Muscle of back (tissue), 11 donors: ENCODE data around the gene CLSTN1. TPM values are rescaled to one million over a fixed set of nuclear protein-coding genes. Genes with fewer than 3 reads are reported as not detected.
"Not testable (repeated sequence)": the region's sequence is repeated elsewhere in the genome, so short reads cannot be mapped to it uniquely, and the experiment has no call there.

Experiments used
- DNase-seq, 3 donors: peaks; one replicate each; pipeline versions ENCODE4 v3.0.0 to v3.0.0-alpha.2; 2013
- polyA plus RNA-seq, 10 donors: library from polyadenylated mRNA; unstranded; fragments of 120-200 nt; gene quantifications; one replicate each; pipeline ENCODE4 v1.2.1, GENCODE V29; 2013; ENCODE audit not compliant: insufficient read length in 10 of 10

The CLSTN1 gene
- polyA plus RNA-seq, 10 donors, result 60.4 to 98.9 (median 73.4) TPM

DNA sequence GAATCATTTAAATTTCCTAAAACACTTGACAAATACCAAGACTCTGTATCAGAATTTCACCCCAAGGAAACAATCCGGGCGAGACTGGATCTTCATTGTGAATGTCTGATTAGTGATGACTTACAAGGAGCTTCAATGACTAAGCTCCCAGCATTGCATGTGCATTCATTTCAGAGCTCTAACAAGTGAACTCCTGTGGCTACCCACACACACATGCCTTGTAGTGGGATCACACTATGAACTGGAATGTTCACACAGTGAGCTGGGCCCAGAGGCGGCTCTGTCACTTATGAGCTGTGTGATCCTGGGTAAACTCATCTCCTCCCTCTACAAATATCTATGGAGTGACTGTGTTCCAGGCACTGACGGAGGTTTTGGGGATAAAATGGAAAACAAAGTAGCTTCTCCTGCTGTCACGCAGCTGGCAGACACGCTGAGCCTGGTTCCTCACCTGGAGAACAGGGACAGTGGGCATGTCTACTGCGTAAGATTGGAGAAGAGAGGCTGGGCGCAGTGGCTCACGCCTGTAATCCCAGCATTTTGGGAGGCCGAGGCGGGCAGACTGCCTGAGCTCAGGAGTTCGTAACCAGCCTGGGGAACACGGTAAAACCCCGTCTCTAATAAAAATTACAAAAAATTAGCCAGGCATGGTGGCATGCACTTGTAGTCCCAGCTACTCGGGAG, 56.9 kb downstream of the CLSTN1 start:
- DNase-seq, result peak in 1 of 3 donors; percentile 97

DNA sequence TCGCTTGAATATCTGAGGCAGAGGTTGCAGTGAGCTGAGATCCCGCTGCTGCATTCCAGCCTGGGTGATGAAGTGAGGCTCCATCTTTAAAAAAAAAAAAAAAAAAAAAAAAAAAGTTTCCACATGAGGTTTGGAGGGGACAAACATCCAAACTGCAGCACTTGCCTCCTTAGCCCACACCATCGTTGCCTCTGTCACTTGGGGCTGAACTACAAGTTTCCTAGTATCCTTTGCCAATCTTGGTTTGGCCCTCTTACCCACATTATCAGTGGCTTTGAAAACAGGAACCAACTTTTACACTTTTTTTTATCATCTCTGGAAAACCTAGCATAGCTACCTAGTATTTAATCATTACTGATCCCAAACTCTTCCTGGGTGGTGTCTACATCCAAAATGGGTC, 59.2 kb downstream of the CLSTN1 start:
- DNase-seq, result no peak

GRCh38 chr1:9763914-9764313, 59.9 kb downstream of the CLSTN1 start:
- DNase-seq, result no peak

GRCh38 chr1:9762446-9762845, 61.3 kb downstream of the CLSTN1 start:
- DNase-seq, result not testable (repeated sequence)

DNA sequence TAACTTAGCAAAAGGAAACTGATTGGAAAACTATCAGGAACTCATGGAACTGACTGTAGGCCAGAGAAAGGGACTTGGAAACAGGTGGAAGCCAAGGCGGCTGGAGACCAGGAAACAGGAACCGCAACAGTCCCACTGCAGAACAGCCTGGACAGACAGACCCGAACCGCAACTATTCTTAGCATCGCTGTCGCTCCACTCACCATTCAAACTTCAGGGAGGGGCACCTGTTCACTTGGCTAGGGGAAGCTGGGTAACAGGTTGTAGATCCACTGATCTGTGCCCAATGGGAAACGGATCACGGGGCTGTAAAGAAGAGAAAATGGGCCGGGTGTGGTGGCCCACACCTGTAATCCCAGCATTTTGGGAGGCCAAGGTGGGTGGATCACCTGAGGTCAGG, 61.9 kb downstream of the CLSTN1 start:
- DNase-seq, result no peak

GRCh38 chr1:9760824-9761223, 62.9 kb downstream of the CLSTN1 start:
- no peak for DNase-seq

GRCh38 chr1:9759939-9760338, 63.8 kb downstream of the CLSTN1 start:
- DNase-seq, result no peak

GRCh38 chr1:9758559-9759121, 65.1 kb downstream of the CLSTN1 start:
- no peak for DNase-seq

GRCh38 chr1:9755441-9755995, 68.2 kb downstream of the CLSTN1 start:
- DNase-seq, result no peak

GRCh38 chr1:9753121-9753531, 70.6 kb downstream of the CLSTN1 start:
- DNase-seq, result peak in 2 of 3 donors; percentile 36 to 52

- DNase-seq, result no peak
These were observed 71.8 kb downstream of the CLSTN1 start for GRCh38 chr1:9751971-9752370.

DNA sequence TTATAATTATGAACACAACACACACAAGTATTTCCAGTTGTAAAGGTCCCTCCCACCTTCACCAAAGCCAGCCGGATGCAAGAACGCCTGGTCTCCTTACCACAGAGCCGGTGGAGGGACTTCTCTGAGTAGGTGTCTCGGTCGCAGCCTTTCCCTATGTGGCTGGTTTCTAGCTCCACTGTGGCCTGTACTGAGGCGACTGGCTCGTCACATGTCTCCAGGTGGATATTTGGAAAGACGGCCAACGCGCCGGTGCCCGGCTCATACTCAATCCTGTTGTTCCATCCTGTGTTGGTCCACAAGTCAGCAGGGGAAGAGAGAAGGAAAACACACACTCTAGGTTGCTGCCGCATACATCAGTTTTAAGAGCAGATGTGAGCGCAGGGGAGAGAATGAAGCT, 74.4 kb downstream of the CLSTN1 start:
- no peak for DNase-seq

DNA sequence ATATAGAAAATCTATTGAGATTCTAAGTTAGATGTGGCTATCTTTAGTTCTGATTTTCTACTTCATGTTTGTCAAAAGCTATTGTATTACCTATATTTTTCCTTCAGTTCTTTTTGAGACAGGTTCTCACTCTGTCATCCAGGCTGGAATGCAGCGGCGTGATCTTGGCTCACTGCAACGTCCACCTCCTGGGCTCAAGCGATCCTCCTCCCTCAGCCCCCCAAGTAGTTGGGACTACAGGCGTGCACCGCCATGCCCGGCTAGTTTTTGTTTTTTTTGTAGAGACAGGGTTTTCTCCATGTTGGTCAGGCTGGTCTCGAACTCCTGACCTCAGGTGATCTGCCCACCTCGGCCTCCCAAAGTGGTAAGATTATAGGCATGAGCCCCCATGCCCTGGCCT, 75.4 kb downstream of the CLSTN1 start:
- DNase-seq, result not testable (repeated sequence)

- no peak for DNase-seq
These were observed 77.1 kb downstream of the CLSTN1 start for GRCh38 chr1:9746651-9747050.

GRCh38 chr1:9746211-9746610, 77.6 kb downstream of the CLSTN1 start:
- DNase-seq, result no peak

DNA sequence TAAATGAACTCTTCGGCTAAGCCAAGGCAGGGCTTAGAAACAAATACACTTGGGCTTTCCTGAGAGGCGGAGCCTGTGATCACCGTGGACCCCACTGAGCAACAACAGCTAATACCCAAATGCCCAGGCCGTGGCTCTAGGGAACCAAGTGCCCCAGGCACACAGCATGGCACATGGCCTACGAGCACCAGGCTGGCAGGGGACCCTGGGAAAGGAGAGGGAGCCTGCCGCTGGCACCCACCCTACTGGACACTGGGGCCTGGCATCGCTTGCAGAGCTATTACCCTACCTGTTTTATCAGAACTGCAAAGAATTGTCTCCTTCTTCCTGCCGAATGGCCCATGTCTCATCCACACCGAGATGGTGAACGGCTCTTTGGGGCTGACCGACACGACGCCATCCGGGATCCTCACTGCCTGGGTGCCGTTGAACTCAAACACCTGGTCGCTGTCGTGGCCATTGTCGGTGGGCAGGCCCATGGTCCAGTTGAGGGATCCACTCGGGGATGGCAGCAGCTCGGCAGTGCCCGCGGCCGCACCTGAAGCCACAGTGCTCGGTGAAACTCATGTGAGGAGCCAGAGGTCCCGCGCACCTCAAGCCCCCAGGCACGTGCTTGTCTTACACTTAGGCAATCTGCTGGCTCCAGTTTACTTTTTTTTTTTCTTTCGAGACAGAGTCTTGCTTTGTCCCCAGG, 79.5 kb downstream of the CLSTN1 start:
- DNase-seq, result no peak

DNA sequence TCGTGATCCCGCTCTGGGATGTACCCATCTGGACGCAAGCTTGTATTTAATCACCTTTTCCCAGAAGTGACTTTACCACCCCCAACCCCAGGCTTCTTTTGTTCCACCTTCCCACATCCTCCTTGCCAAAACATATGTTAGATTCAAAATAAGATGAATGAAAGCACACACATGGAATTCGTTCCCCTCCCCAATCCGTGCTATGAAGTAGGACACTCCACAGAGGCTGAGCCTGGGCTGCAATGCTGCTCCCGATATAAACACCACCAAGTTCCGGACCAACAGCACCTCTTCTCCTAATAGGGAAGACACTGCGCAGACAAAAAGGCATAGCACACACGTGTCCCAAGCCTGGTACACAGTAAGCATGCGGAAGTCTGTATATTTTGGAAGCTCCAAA, 86.1 kb downstream of the CLSTN1 start:
- no peak for DNase-seq

DNA sequence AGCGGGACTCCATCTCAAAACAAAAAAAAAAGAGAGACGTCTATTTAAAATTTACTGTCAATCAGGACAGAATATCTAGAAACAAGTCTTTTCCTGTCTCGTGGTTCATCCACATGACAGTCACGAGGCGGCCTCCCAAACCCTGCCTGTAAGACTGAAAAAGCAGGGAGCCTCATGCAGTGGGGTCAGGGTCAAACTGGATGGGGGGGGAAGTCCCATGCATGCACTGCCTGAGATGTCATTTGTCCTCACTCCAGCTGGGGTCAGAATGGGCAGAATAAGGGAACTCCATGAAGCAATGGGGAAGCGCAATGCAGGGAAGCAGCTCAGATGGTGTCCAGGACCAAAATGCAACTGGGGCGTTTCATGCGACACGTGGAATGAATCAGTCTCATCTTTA, 86.7 kb downstream of the CLSTN1 start:
- no peak for DNase-seq

DNA sequence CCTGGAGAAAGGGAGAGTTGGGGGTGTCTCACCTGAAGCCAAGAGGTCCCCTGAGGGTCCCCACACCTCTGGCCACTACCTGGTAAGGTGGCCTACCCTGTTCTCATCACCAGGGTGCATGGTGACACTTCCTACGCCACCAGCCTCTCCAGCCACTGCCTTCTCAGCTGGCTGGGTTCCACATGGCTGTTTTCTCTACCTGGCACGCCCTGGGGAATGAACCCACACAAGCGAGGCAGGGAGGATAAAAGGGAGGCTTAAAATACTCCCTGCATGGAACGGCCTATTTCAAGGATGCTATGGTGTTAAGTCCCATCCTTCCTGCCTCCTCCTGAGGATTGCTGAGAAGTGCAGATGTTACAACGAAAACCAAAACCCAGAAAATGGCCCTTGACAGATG, 87.5 kb downstream of the CLSTN1 start:
- no peak for DNase-seq

GRCh38 chr1:9735800-9736199, 88.0 kb downstream of the CLSTN1 start:
- no peak for DNase-seq

GRCh38 chr1:9733160-9733789, 90.5 kb downstream of the CLSTN1 start:
- no peak for DNase-seq
